Measurements from ENCODE around the gene COL5A2.

DNA sequence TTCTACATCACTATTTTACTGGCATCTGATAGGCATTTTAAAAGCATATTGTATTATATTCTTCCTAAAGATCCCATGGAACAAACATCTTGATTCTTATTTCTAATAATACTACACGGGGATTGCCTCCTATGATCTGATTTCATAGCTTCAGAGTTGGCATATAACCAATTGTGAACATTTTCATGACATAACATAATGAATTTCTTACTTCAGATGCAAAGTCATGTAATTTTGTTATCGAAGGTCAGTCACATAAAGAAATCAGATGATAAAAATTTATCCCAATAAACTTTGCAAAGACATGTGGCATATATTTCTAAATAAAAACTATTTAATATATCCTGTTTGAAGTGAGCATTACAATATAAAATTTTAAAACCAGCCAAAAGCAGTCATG lies 93.3 kb downstream of the COL5A2 start:
- no peak for TF ChIP-seq POLR2A (IDR thresholded peaks at IDR 0.05)
- TF ChIP-seq, protein P1, sequence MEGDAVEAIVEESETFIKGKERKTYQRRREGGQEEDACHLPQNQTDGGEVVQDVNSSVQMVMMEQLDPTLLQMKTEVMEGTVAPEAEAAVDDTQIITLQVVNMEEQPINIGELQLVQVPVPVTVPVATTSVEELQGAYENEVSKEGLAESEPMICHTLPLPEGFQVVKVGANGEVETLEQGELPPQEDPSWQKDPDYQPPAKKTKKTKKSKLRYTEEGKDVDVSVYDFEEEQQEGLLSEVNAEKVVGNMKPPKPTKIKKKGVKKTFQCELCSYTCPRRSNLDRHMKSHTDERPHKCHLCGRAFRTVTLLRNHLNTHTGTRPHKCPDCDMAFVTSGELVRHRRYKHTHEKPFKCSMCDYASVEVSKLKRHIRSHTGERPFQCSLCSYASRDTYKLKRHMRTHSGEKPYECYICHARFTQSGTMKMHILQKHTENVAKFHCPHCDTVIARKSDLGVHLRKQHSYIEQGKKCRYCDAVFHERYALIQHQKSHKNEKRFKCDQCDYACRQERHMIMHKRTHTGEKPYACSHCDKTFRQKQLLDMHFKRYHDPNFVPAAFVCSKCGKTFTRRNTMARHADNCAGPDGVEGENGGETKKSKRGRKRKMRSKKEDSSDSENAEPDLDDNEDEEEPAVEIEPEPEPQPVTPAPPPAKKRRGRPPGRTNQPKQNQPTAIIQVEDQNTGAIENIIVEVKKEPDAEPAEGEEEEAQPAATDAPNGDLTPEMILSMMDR (IDR thresholded peaks at IDR 0.05) = no peak

Data from heart left ventricle (tissue), 13 donors.